ENCODE data around the gene NPAT. TPM values are rescaled to one million over a fixed set of nuclear protein-coding genes. Genes with fewer than 3 reads are reported as not detected.
A peak's percentile ranks its signal among the peaks of the same experiment; 100 is the strongest.

NPAT gene
- total and polyA plus RNA-seq, 9 of the 15 experiments (the other 6 are each of a cell fraction or from before 2014, with no cell fraction given) = 8.8 to 30.0 (median 22.1) TPM

- TF ChIP-seq HBP1 (CRISPR knock-in tag; IDR thresholded peaks at IDR 0.05) = no peak
- TF ChIP-seq NFIX (CRISPR knock-in tag; IDR thresholded peaks at IDR 0.05; ENCODE audit: low read depth) = no peak
- TF ChIP-seq ARID1B (IDR thresholded peaks at IDR 0.05) = peak; percentile 75
- no peak for TF ChIP-seq ILK (tag; IDR thresholded peaks at IDR 0.05; ENCODE audit: borderline replicate concordance, low read depth)
- TF ChIP-seq ZNF146 (CRISPR knock-in tag; IDR thresholded peaks at IDR 0.05; ENCODE audit: unreplicated experiment) = no peak
- TF ChIP-seq ID3 (CRISPR knock-in tag; IDR thresholded peaks at IDR 0.05) = no peak
- TF ChIP-seq ID3 (tag; IDR thresholded peaks at IDR 0.05) = no peak
- TF ChIP-seq NR0B1 (IDR thresholded peaks at IDR 0.05; ENCODE audit: partially characterized antibody) = no peak
- no peak for TF ChIP-seq LCOR (CRISPR knock-in tag; IDR thresholded peaks at IDR 0.05)
- TF ChIP-seq NR4A1 (CRISPR knock-in tag; IDR thresholded peaks at IDR 0.05) = no peak
- no peak for TF ChIP-seq NR4A1 (tag; IDR thresholded peaks at IDR 0.05)
- TF ChIP-seq ZNF507 (tag; conservative IDR thresholded peaks at IDR 0.05) = no peak
- TF ChIP-seq DNMT1 (IDR thresholded peaks at IDR 0.05) = no peak
- TF ChIP-seq POLR3A (IDR thresholded peaks at IDR 0.05; ENCODE audit: borderline replicate concordance, extremely low read depth, insufficient read depth, insufficient read length) = no peak
- peak in 1 of 2 experiments; percentile 58; a peak in 1 of 4 replicates for TF ChIP-seq HDAC1 (IDR thresholded peaks at IDR 0.05)
- TF ChIP-seq CBX8 (IDR thresholded peaks at IDR 0.05; ENCODE audit: borderline replicate concordance, extremely low read depth, low read depth, low read length, poor library complexity, severe bottlenecking) = no peak
- TF ChIP-seq MCM7 (IDR thresholded peaks at IDR 0.05) = no peak
- no peak for TF ChIP-seq ATF6 (CRISPR knock-in tag; IDR thresholded peaks at IDR 0.05)
- TF ChIP-seq NFXL1 (CRISPR knock-in tag; IDR thresholded peaks at IDR 0.05) = no peak
- no peak for TF ChIP-seq HNRNPLL (IDR thresholded peaks at IDR 0.05; ENCODE audit: low read depth, low read length, poor library complexity, severe bottlenecking)
Observed at GRCh38 chr11:108199446-108200321, 22.8 kb downstream of the NPAT start (continued).

Data from K562 (cell line).